HG03520 (cell line): ENCODE results near the gene ABT1.
A peak's percentile ranks its signal among the peaks of the same experiment; 100 is the strongest.

Source experiments
- ATAC-seq: cut with Tn5 transposase; IDR thresholded peaks from one replicate; pipeline ENCODE4 v1.9.1; 2021; ENCODE audit warnings: mild to moderate bottlenecking, moderate library complexity; ENCODE audit not compliant: unreplicated experiment

ABT1 gene

GRCh38 chr6:26571592-26572296 lies 25.0 kb upstream of the ABT1 start:
- no peak for ATAC-seq

GRCh38 chr6:26575494-26575939 lies 21.2 kb upstream of the ABT1 start:
- no peak for ATAC-seq

- ATAC-seq, result no peak
These were observed 20.3 kb upstream of the ABT1 start for GRCh38 chr6:26576407-26576843.

- no peak for ATAC-seq
These were observed 19.6 kb upstream of the ABT1 start for GRCh38 chr6:26576929-26577719.

- no peak for ATAC-seq
These were observed 19.1 kb upstream of the ABT1 start for GRCh38 chr6:26577720-26578072.

- no peak for ATAC-seq
These were observed 18.5 kb upstream of the ABT1 start for GRCh38 chr6:26578279-26578678.

- ATAC-seq, result no peak
These were observed 18.0 kb upstream of the ABT1 start for GRCh38 chr6:26578741-26579140.

GRCh38 chr6:26581164-26581915 lies 15.4 kb upstream of the ABT1 start:
- no peak for ATAC-seq

GRCh38 chr6:26588965-26589364 lies 7.8 kb upstream of the ABT1 start:
- ATAC-seq, result no peak

- ATAC-seq, result no peak
These were observed 4.1 kb upstream of the ABT1 start for GRCh38 chr6:26592649-26593048.

GRCh38 chr6:26593278-26594130 lies 3.2 kb upstream of the ABT1 start:
- ATAC-seq, result no peak

GRCh38 chr6:26594131-26594498 lies 2.6 kb upstream of the ABT1 start:
- no peak for ATAC-seq

GRCh38 chr6:26594730-26595632 lies 1.8 kb upstream of the ABT1 start:
- ATAC-seq, result no peak

- ATAC-seq, result peak; percentile 53
These were observed 984 bp upstream of the ABT1 start for GRCh38 chr6:26595669-26596269.

GRCh38 chr6:26597389-26597766 lies 625 bp downstream of the ABT1 start:
- no peak for ATAC-seq

GRCh38 chr6:26597821-26598220 lies 1.1 kb downstream of the ABT1 start:
- ATAC-seq, result no peak

- no peak for ATAC-seq
These were observed 1.5 kb downstream of the ABT1 start for GRCh38 chr6:26598267-26598666.

GRCh38 chr6:26599134-26599533 lies 2.4 kb downstream of the ABT1 start:
- no peak for ATAC-seq

GRCh38 chr6:26599591-26599990 lies 2.8 kb downstream of the ABT1 start:
- ATAC-seq, result no peak
